OCI-LY3 (cell line): ENCODE data around the gene ATF6.
"Not testable (repeated sequence)": the region's sequence is repeated elsewhere in the genome, so short reads cannot be mapped to it uniquely, and the experiment has no call there.

ENCODE experiments used
- H2AFZ ChIP-seq: fragments of 200-600, 300-600 bp; shearing (Covaris generic); 2 replicates; pipeline ENCODE4 v1.6.0; 2014; ENCODE audit warnings: antibody characterized with exemption, low read depth, low read length
- H3K27ac ChIP-seq: fragments of 200-600, 300-600 bp; sonication (generic); 2 replicates; pipeline ENCODE4 v1.5.1; 2014; ENCODE audit warnings: mild to moderate bottlenecking, low read length, moderate library complexity, mixed read lengths
- H3K27me3 ChIP-seq: fragments of 200-600, 300-600 bp; sonication (generic); 2 replicates; pipeline ENCODE4 v1.6.1; 2014; ENCODE audit warnings: low read depth, low read length, mixed read lengths
- H3K36me3 ChIP-seq: fragments of 200-600, 300-600 bp; sonication (generic); replicated peaks from 2 replicates; pipeline ENCODE3; 2014; ENCODE audit warnings: low read depth, low read length, mixed read lengths
- H3K4me1 ChIP-seq: fragments of 300-600, 200-600 bp; sonication (generic); 2 replicates; pipeline ENCODE4 v1.6.1; 2014; ENCODE audit warnings: low read length, mixed read lengths
- H3K4me2 ChIP-seq: fragments of 200-600, 300-600 bp; sonication (generic); 2 replicates; pipeline ENCODE4 v1.6.1; 2014; ENCODE audit warnings: low read length, mixed read lengths
- H3K4me3 ChIP-seq: fragments of 300-600, 200-600 bp; sonication (generic); 2 replicates; pipeline ENCODE4 v1.5.1; 2014; ENCODE audit warnings: antibody characterized with exemption, mild to moderate bottlenecking, low read length, moderate library complexity
- H3K79me2 ChIP-seq: fragments of 300-600, 200-600 bp; shearing (Covaris generic); 2 replicates; pipeline ENCODE4 v1.6.1; 2014; ENCODE audit warnings: mild to moderate bottlenecking, low read length, mixed read lengths
- H3K9ac ChIP-seq: fragments of 300-600, 200-600 bp; shearing (Covaris generic); 2 replicates; pipeline ENCODE4 v1.6.0; 2014; ENCODE audit warnings: mild to moderate bottlenecking, low read length, moderate library complexity
- H3K9me3 ChIP-seq: fragments of 200-600, 300-600 bp; shearing (Covaris generic); 2 replicates; pipeline ENCODE4 v1.6.1; 2014; ENCODE audit warnings: low read length, mixed read lengths; ENCODE audit not compliant: insufficient read depth
- H4K20me1 ChIP-seq: fragments of 200-600, 300-600 bp; sonication (generic); 2 replicates; pipeline ENCODE4 v1.6.1; 2016; ENCODE audit warnings: low read length, mixed read lengths; ENCODE audit not compliant: insufficient read depth
- CTCF ChIP-seq: fragments of 200-600, 300-600 bp; sonication (generic); IDR thresholded peaks from 2 replicates; pipeline ENCODE4 v1.5.1; 2014; ENCODE audit warnings: antibody characterized with exemption, low read length, low read depth
- EZH2phosphoT487 ChIP-seq: fragments of 200-600 bp; shearing (Covaris generic); IDR thresholded peaks from 2 replicates; pipeline ENCODE4 v1.6.1; 2018; ENCODE audit warnings: antibody characterized with exemption, mixed run types, low read depth

Gene ATF6

GRCh38 chr1:161801955-161802354, 35.8 kb downstream of the ATF6 start:
- H3K36me3 ChIP-seq, result peaks cover 26% of the 10 kb centered on the region
- no peak overlapping the region for H3K9ac ChIP-seq
- no peak overlapping the region for H2AFZ ChIP-seq
- no peak for TF ChIP-seq EZH2phosphoT487
- TF ChIP-seq CTCF, result no peak
- no peak overlapping the region for H3K4me2 ChIP-seq
- H3K79me2 ChIP-seq, result no peaks in the 10 kb centered on the region
- H3K27me3 ChIP-seq, result no peaks in the 10 kb centered on the region
- H3K4me1 ChIP-seq, result no peaks in the 10 kb centered on the region
- no peaks in the 10 kb centered on the region for H3K9me3 ChIP-seq
- H4K20me1 ChIP-seq, result no peaks in the 10 kb centered on the region
- no peak overlapping the region for H3K27ac ChIP-seq
- H3K4me3 ChIP-seq, result no peak overlapping the region

GRCh38 chr1:161803181-161803580, 37.1 kb downstream of the ATF6 start:
- Histone ChIP-seq H3K9me3 (no peaks in the 10 kb centered on the region), H3K36me3 (peaks cover 22% of the 10 kb centered on the region), H4K20me1 (no peaks in the 10 kb centered on the region), H3K4me1 (no peaks in the 10 kb centered on the region), H3K9ac (no peak overlapping the region), H3K4me2 (no peak overlapping the region), H3K4me3 (no peak overlapping the region), H2AFZ (no peak overlapping the region), H3K27ac (no peak overlapping the region), H3K79me2 (no peaks in the 10 kb centered on the region), H3K27me3 (no peaks in the 10 kb centered on the region)
- TF ChIP-seq EZH2phosphoT487 (no peak), CTCF (no peak)

GRCh38 chr1:161805399-161806197, 39.5 kb downstream of the ATF6 start:
- Histone ChIP-seq H3K4me3 (no peak overlapping the region), H2AFZ (no peak overlapping the region), H4K20me1 (no peaks in the 10 kb centered on the region), H3K36me3 (peaks cover 31% of the 10 kb centered on the region), H3K9me3 (peaks cover 7% of the 10 kb centered on the region; the same call in 1 of the 2 replicates), H3K79me2 (0 out of 2 replicates have a peak, but pooled peaks cover 4% of the 10 kb centered on the region), H3K9ac (no peak overlapping the region), H3K27me3 (no peaks in the 10 kb centered on the region), H3K4me1 (no peaks in the 10 kb centered on the region), H3K4me2 (no peak overlapping the region), H3K27ac (no peak overlapping the region)
- TF ChIP-seq CTCF, result no peak
- no peak for TF ChIP-seq EZH2phosphoT487

- Histone ChIP-seq H3K36me3 (peaks cover 24% of the 10 kb centered on the region), H3K9me3 (peaks cover 11% of the 10 kb centered on the region; the same call in 1 of the 2 replicates)
- H3K4me1 ChIP-seq, H4K20me1 ChIP-seq, H3K79me2 ChIP-seq, H3K27ac ChIP-seq, H3K27me3 ChIP-seq, H2AFZ ChIP-seq, H3K4me3 ChIP-seq, H3K4me2 ChIP-seq, H3K9ac ChIP-seq: not testable (repeated sequence)
These were observed 43.1 kb downstream of the ATF6 start for GRCh38 chr1:161809202-161809601.

GRCh38 chr1:161809656-161810055, 43.5 kb downstream of the ATF6 start:
- H3K27me3 ChIP-seq, H3K4me3 ChIP-seq, H3K9ac ChIP-seq, H3K4me2 ChIP-seq, H3K27ac ChIP-seq, H3K79me2 ChIP-seq, H3K4me1 ChIP-seq, H4K20me1 ChIP-seq, H2AFZ ChIP-seq: not testable (repeated sequence)
- Histone ChIP-seq H3K9me3 (peaks cover 11% of the 10 kb centered on the region; the same call in 1 of the 2 replicates), H3K36me3 (peaks cover 24% of the 10 kb centered on the region)
